HEK293 (cell line): Measurements from ENCODE around the gene IL3RA.

Experiments
- CTCF ChIA-PET: fragments of 350-600 bp; formaldehyde crosslinking; extraction: SDS; loops from one replicate; lab custom pipeline; 2021; ENCODE audit warnings: antibody characterized with exemption; lab: Yijun Ruan, JAX
- POLR2A ChIA-PET: fragments of 300-600 bp; formaldehyde crosslinking; extraction: SDS; loops from one replicate; lab custom pipeline; 2020; ENCODE audit warnings: antibody characterized with exemption, inconsistent platforms; lab: Yijun Ruan, JAX
- H3K27ac ChIP-seq: fragments of 200-500 bp; sonication (Bioruptor generic); 2 replicates; pipeline ENCODE4 v1.5.1; 2014; ENCODE audit warnings: low read depth, low read length, control low read depth, inconsistent platforms; ENCODE audit errors: extremely low read depth
- H3K36me3 ChIP-seq, 2 experiments: fragments of 200-500 bp in 1 of 2; sonication (Bioruptor generic) in 1 of 2; 1 replicate in 1 of 2; 2 replicates in 1 of 2; pipeline ENCODE4 v1.5.1; 2014 to 2017; ENCODE audit warnings: inconsistent platforms in 2 of 2, low read length in 2 of 2; ENCODE audit not compliant: control insufficient read depth in 2 of 2, insufficient read depth in 1 of 2
- H3K4me1 ChIP-seq: fragments of 200-500 bp; sonication (Bioruptor generic); 2 replicates; pipeline ENCODE4 v1.5.1; 2014; ENCODE audit warnings: mild to moderate bottlenecking, low read length, inconsistent platforms; ENCODE audit not compliant: control insufficient read depth, insufficient read depth
- H3K4me3 ChIP-seq: 2 replicates; pipeline ENCODE4 v1.5.1; 2011; ENCODE audit warnings: low read depth, mild to moderate bottlenecking, control low read depth, low read length, moderate library complexity
- H3K9me3 ChIP-seq: fragments of 200-500 bp; sonication (Bioruptor generic); 2 replicates; pipeline ENCODE4 v1.5.1; 2014; ENCODE audit warnings: low read depth, low read length, inconsistent platforms; ENCODE audit not compliant: control insufficient read depth, insufficient read depth
- AEBP2 ChIP-seq: fragments of 450-650 bp; formaldehyde crosslinking; IDR thresholded peaks from 2 replicates; pipeline ENCODE4 v1.5.1; 2016; ENCODE audit warnings: missing biosample characterization, missing genetic modification characterization, borderline replicate concordance
- EGR2 ChIP-seq: fragments of 450-650 bp; formaldehyde crosslinking; IDR thresholded peaks from 2 replicates; pipeline ENCODE4 v1.5.1; 2016; ENCODE audit warnings: low read depth, missing biosample characterization, missing genetic modification characterization
- KLF16 ChIP-seq: fragments of 450-650 bp; formaldehyde crosslinking; IDR thresholded peaks from 2 replicates; pipeline ENCODE4 v1.5.1; 2017; ENCODE audit warnings: missing biosample characterization, missing genetic modification characterization
- OSR2 ChIP-seq: fragments of 450-650 bp; formaldehyde crosslinking; IDR thresholded peaks from 2 replicates; pipeline ENCODE4 v1.5.1; 2016; ENCODE audit warnings: missing biosample characterization, missing genetic modification characterization
- SP2 ChIP-seq: fragments of 450-650 bp; formaldehyde crosslinking; IDR thresholded peaks from 2 replicates; pipeline ENCODE4 v1.5.1; 2016; ENCODE audit warnings: missing biosample characterization, missing genetic modification characterization
- SP7 ChIP-seq: fragments of 450-650 bp; formaldehyde crosslinking; IDR thresholded peaks from 2 replicates; pipeline ENCODE4 v1.5.1; 2016; ENCODE audit warnings: missing biosample characterization, missing genetic modification characterization
- ZBTB17 ChIP-seq: fragments of 450-650 bp; formaldehyde crosslinking; IDR thresholded peaks from 2 replicates; pipeline ENCODE4 v1.5.1; 2016; ENCODE audit warnings: missing biosample characterization, missing genetic modification characterization
- ZFHX2 ChIP-seq: fragments of 450-650 bp; formaldehyde crosslinking; conservative IDR thresholded peaks from 2 replicates; pipeline ENCODE4 v1.5.1; 2016; ENCODE audit warnings: missing biosample characterization, missing genetic modification characterization
- ZNF10 ChIP-seq: fragments of 450-650 bp; formaldehyde crosslinking; IDR thresholded peaks from 2 replicates; pipeline ENCODE4 v1.5.1; 2017; ENCODE audit warnings: missing biosample characterization, missing genetic modification characterization
- ZNF140 ChIP-seq: fragments of 450-650 bp; formaldehyde crosslinking; IDR thresholded peaks from 2 replicates; pipeline ENCODE4 v1.5.1; 2016; ENCODE audit warnings: missing biosample characterization, missing genetic modification characterization
- ZNF155 ChIP-seq: fragments of 450-650 bp; formaldehyde crosslinking; IDR thresholded peaks from 2 replicates; pipeline ENCODE4 v1.5.1; 2016; ENCODE audit warnings: missing biosample characterization, missing genetic modification characterization
- ZNF2 ChIP-seq: fragments of 450-650 bp; formaldehyde crosslinking; IDR thresholded peaks from 2 replicates; pipeline ENCODE4 v1.5.1; 2016; ENCODE audit warnings: missing biosample characterization, missing genetic modification characterization
- ZNF202 ChIP-seq: fragments of 450-650 bp; formaldehyde crosslinking; IDR thresholded peaks from 2 replicates; pipeline ENCODE4 v1.5.1; 2016; ENCODE audit warnings: missing biosample characterization, missing genetic modification characterization, borderline replicate concordance
- ZNF223 ChIP-seq: fragments of 450-650 bp; formaldehyde crosslinking; IDR thresholded peaks from 2 replicates; pipeline ENCODE4 v1.5.1; 2016; ENCODE audit warnings: missing biosample characterization, missing genetic modification characterization
- ZNF23 ChIP-seq: fragments of 450-650 bp; formaldehyde crosslinking; IDR thresholded peaks from 2 replicates; pipeline ENCODE4 v1.5.1; 2016; ENCODE audit warnings: missing biosample characterization, missing genetic modification characterization, borderline replicate concordance
- ZNF366 ChIP-seq: fragments of 450-650 bp; formaldehyde crosslinking; conservative IDR thresholded peaks from 2 replicates; pipeline ENCODE4 v1.5.1; 2016; ENCODE audit warnings: missing biosample characterization, missing genetic modification characterization
- ZNF404 ChIP-seq: fragments of 450-650 bp; formaldehyde crosslinking; IDR thresholded peaks from 2 replicates; pipeline ENCODE4 v1.5.1; 2017; ENCODE audit warnings: missing biosample characterization, missing genetic modification characterization
- ZNF426 ChIP-seq: fragments of 450-650 bp; formaldehyde crosslinking; IDR thresholded peaks from 2 replicates; pipeline ENCODE4 v1.5.1; 2017; ENCODE audit warnings: missing biosample characterization, missing genetic modification characterization, mild to moderate bottlenecking, inconsistent platforms, moderate library complexity
- ZNF473 ChIP-seq: fragments of 450-650 bp; formaldehyde crosslinking; IDR thresholded peaks from 2 replicates; pipeline ENCODE4 v1.5.1; 2017; ENCODE audit warnings: missing biosample characterization, missing genetic modification characterization
- ZNF48 ChIP-seq: fragments of 450-650 bp; formaldehyde crosslinking; IDR thresholded peaks from 2 replicates; pipeline ENCODE4 v1.5.1; 2016; ENCODE audit warnings: missing biosample characterization, missing genetic modification characterization
- ZNF501 ChIP-seq: fragments of 450-650 bp; formaldehyde crosslinking; IDR thresholded peaks from 2 replicates; pipeline ENCODE4 v1.5.1; 2016; ENCODE audit warnings: missing biosample characterization, missing genetic modification characterization
- ZNF521 ChIP-seq: fragments of 450-650 bp; formaldehyde crosslinking; IDR thresholded peaks from 2 replicates; pipeline ENCODE4 v1.5.1; 2017; ENCODE audit warnings: missing biosample characterization, mild to moderate bottlenecking, missing genetic modification characterization
- ZNF555 ChIP-seq: fragments of 450-650 bp; formaldehyde crosslinking; conservative IDR thresholded peaks from 2 replicates; pipeline ENCODE4 v1.5.1; 2017; ENCODE audit warnings: missing biosample characterization, mild to moderate bottlenecking, missing genetic modification characterization, inconsistent platforms
- ZNF624 ChIP-seq: fragments of 450-650 bp; formaldehyde crosslinking; IDR thresholded peaks from 2 replicates; pipeline ENCODE4 v1.5.1; 2017; ENCODE audit warnings: missing biosample characterization, missing genetic modification characterization
- ZNF670 ChIP-seq: fragments of 450-650 bp; formaldehyde crosslinking; IDR thresholded peaks from 2 replicates; pipeline ENCODE4 v1.5.1; 2016; ENCODE audit warnings: missing biosample characterization, missing genetic modification characterization, low read depth
- ZNF768 ChIP-seq: fragments of 450-650 bp; formaldehyde crosslinking; IDR thresholded peaks from 2 replicates; pipeline ENCODE4 v1.5.1; 2018; ENCODE audit warnings: missing biosample characterization, mild to moderate bottlenecking, missing genetic modification characterization
- ZNF785 ChIP-seq: fragments of 450-650 bp; formaldehyde crosslinking; IDR thresholded peaks from 2 replicates; pipeline ENCODE4 v1.5.1; 2016; ENCODE audit warnings: missing biosample characterization, missing genetic modification characterization
- ZNF792 ChIP-seq: fragments of 450-650 bp; formaldehyde crosslinking; IDR thresholded peaks from 2 replicates; pipeline ENCODE4 v1.5.1; 2016; ENCODE audit warnings: missing biosample characterization, missing genetic modification characterization
- ZXDB ChIP-seq: fragments of 450-650 bp; formaldehyde crosslinking; IDR thresholded peaks from 2 replicates; pipeline ENCODE4 v1.5.1; 2016; ENCODE audit warnings: missing biosample characterization, missing genetic modification characterization
- TF ChIP-seq, protein P1 (sequence below): fragments of 450-650 bp; formaldehyde crosslinking; IDR thresholded peaks from 2 replicates; pipeline ENCODE4 v1.5.1; 2016; ENCODE audit warnings: missing biosample characterization, missing genetic modification characterization

IL3RA gene

DNA sequence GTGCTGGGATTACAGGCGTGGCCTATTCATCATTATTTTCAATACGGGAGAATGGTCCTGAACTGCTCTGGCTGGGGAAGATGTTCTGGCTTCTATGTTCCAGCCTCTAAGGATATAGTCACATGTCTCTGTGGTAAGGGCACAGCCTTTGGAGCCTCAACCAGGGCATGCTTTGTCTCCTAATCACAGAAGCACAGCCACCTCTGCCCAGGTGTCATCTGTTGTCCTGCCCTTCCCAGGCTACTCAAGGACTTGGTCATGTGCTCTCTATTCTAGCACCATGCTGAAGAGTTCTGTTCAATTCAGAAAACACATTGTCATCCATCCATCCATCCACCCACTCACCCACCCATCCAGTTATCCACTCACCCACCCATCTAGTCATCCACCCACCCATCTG, 86.6 kb downstream of the IL3RA start:
- POLR2A ChIA-PET: no interaction called here
- CTCF ChIA-PET: no interaction called here
- Histone ChIP-seq H3K36me3 (peaks cover 0 to 25% of the 10 kb centered on the region in 2 experiments; a peak in 2 of 3 replicates), H3K4me3 (no peak overlapping the region), H3K27ac (no peak overlapping the region), H3K4me1 (no peaks in the 10 kb centered on the region), H3K9me3 (no peaks in the 10 kb centered on the region; the same call in 1 of the 2 replicates)
- no peak for TF ChIP-seq ZNF555 (tag by site-specific recombination)
- no peak for TF ChIP-seq ZNF792 (tag by site-specific recombination)
- TF ChIP-seq ZNF624 (tag by site-specific recombination): no peak
- TF ChIP-seq ZNF202 (tag by site-specific recombination): no peak
- TF ChIP-seq, protein P1, sequence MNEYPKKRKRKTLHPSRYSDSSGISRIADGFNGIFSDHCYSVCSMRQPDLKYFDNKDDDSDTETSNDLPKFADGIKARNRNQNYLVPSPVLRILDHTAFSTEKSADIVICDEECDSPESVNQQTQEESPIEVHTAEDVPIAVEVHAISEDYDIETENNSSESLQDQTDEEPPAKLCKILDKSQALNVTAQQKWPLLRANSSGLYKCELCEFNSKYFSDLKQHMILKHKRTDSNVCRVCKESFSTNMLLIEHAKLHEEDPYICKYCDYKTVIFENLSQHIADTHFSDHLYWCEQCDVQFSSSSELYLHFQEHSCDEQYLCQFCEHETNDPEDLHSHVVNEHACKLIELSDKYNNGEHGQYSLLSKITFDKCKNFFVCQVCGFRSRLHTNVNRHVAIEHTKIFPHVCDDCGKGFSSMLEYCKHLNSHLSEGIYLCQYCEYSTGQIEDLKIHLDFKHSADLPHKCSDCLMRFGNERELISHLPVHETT (tag by site-specific recombination): no peak
- TF ChIP-seq ZNF670 (tag by site-specific recombination): no peak
- no peak for TF ChIP-seq ZNF155 (tag by site-specific recombination)
- no peak for TF ChIP-seq OSR2 (tag by site-specific recombination)
- no peak for TF ChIP-seq ZNF785

DNA sequence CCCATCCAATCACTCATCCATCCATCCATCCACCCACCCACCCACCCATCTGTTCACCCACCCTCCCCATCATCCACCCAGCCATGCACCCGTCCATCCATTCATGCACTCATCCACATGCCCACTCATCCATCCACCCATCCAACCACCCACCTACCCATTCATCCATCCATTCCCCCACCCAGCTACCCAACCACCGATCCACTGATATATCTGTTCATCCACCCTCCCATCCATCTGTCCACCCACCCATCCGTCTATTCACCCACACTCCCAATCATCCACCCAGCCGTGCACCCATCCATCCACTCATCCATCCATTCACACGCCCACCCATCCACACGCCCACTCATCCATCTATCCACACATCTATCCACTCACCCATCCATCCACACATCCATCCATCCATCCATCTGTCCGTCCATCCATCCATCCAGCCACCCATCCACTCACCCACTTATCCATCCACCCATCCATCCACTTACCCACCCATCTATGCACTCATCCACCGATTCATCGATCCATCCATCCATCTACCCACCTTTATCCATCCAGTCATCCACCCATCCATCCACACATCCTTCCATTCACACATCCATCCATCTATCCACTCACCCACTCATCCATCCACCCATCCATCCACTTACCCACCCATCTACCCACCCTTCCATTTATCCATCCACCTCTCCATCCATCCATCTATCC, 87.7 kb downstream of the IL3RA start:
- Histone ChIP-seq H3K4me3 (no peak overlapping the region), H3K27ac (no peak overlapping the region), H3K36me3 (peaks cover 0 to 21% of the 10 kb centered on the region in 2 experiments; a peak in 2 of 3 replicates), H3K4me1 (no peaks in the 10 kb centered on the region), H3K9me3 (no peaks in the 10 kb centered on the region; the same call in 1 of the 2 replicates)
- ChIA-PET CTCF (no interaction called here), POLR2A (no interaction called here)
- TF ChIP-seq ZNF10 (tag by site-specific recombination): no peak
- no peak for TF ChIP-seq ZNF140 (tag by site-specific recombination)
- 0 out of 2 replicates have a peak, but pooled peaks have one; percentile 42 for TF ChIP-seq AEBP2
- TF ChIP-seq SP2: no peak
- no peak for TF ChIP-seq ZNF426 (tag by site-specific recombination)
- no peak for TF ChIP-seq ZNF2 (tag by site-specific recombination)
- no peak for TF ChIP-seq ZNF624 (tag by site-specific recombination)
- no peak for TF ChIP-seq ZNF521 (tag by site-specific recombination)
- 0 out of 2 replicates have a peak, but pooled peaks have one; percentile 41 for TF ChIP-seq ZNF473
- TF ChIP-seq SP7: no peak
- TF ChIP-seq ZXDB (tag by site-specific recombination): no peak
- no peak for TF ChIP-seq ZNF501 (tag by site-specific recombination)
- 0 out of 2 replicates have a peak, but pooled peaks have one; percentile 26 for TF ChIP-seq ZFHX2 (tag by site-specific recombination)
- no peak for TF ChIP-seq ZNF768 (tag by site-specific recombination)
- no peak for TF ChIP-seq ZNF555 (tag by site-specific recombination)
- peak; percentile 47; the same call in 1 of the 2 replicates for TF ChIP-seq ZBTB17 (tag by site-specific recombination)
- TF ChIP-seq EGR2 (tag by site-specific recombination): peak; percentile 75
- no peak for TF ChIP-seq KLF16 (tag by site-specific recombination)
- TF ChIP-seq ZNF48: no peak
- TF ChIP-seq ZNF23 (tag by site-specific recombination): no peak
- peak; percentile 77 for TF ChIP-seq ZNF366 (tag by site-specific recombination)
- TF ChIP-seq ZNF404 (tag by site-specific recombination): no peak
- no peak for TF ChIP-seq ZNF223 (tag by site-specific recombination)
